Measurements from ENCODE around the gene MAPK1. TPM values are rescaled to one million over a fixed set of nuclear protein-coding genes. Genes with fewer than 3 reads are reported as not detected.

Gene MAPK1
- total RNA-seq, 1 experiment from 2014 or later = 139 TPM

GRCh38 chr22:21760640-21761039 lies 106.8 kb downstream of the MAPK1 start:
- no peak for DNase-seq (ENCODE audit: low spot score)
- POLR2A ChIA-PET (ENCODE audit: low non-redundant PET) = no interaction called here
- CTCF ChIA-PET = interaction anchor here (0.6 kb wide), 1 partner anchor 20 kb away, joined by 3 read pairs; no protein-coding TSS in a partner anchor
- BruUV-seq (replicated peaks) = no TSS peak
- H3K27me3 ChIP-seq (replicated peaks; ENCODE audit: insufficient read depth, low read depth, low read length, poor library complexity) = no peaks in the 10 kb centered on the region
- TF ChIP-seq CTCF (conservative IDR thresholded peaks at IDR 0.05; ENCODE audit: low read depth, low read length) (no peak), EZH2 (IDR thresholded peaks at IDR 0.05; ENCODE audit: borderline replicate concordance, low read depth, low read length, poor library complexity, severe bottlenecking) (no peak)
- peaks cover 22% of the 10 kb centered on the region for H3K36me3 ChIP-seq (ENCODE audit: insufficient read depth, low read length, poor library complexity, severe bottlenecking)
- no peak overlapping the region for H3K4me3 ChIP-seq (ENCODE audit: low read depth, low read length, poor library complexity, severe bottlenecking)
- H3K4me1 ChIP-seq (ENCODE audit: insufficient read depth, low read length, poor library complexity, severe bottlenecking) = peaks cover 9% of the 10 kb centered on the region
- intact Hi-C loops (cut with micrococcal nuclease; ENCODE audit: unreplicated experiment) = loop anchor here (5.0 kb wide), 1 partner anchor 48 kb away; no protein-coding TSS in a partner anchor
- no peak overlapping the region for H3K27ac ChIP-seq (ENCODE audit: low read depth, low read length, poor library complexity, severe bottlenecking)
- H3K9me3 ChIP-seq (ENCODE audit: low read depth, low read length, poor library complexity, severe bottlenecking) = no peaks in the 10 kb centered on the region

GRCh38 chr22:21759646-21760376 lies 107.6 kb downstream of the MAPK1 start:
- ChIA-PET POLR2A (ENCODE audit: low non-redundant PET) (no interaction called here), CTCF (no interaction called here)
- H3K4me3 ChIP-seq (ENCODE audit: low read depth, low read length, poor library complexity, severe bottlenecking) = no peak overlapping the region
- TF ChIP-seq EZH2 (IDR thresholded peaks at IDR 0.05; ENCODE audit: borderline replicate concordance, low read depth, low read length, poor library complexity, severe bottlenecking) = no peak
- no peak for TF ChIP-seq CTCF (conservative IDR thresholded peaks at IDR 0.05; ENCODE audit: low read depth, low read length)
- intact Hi-C loops (cut with micrococcal nuclease; ENCODE audit: unreplicated experiment) = loop anchor here (5.0 kb wide), 1 partner anchor 48 kb away; no protein-coding TSS in a partner anchor
- BruUV-seq (replicated peaks) = no TSS peak
- no peaks in the 10 kb centered on the region for H3K9me3 ChIP-seq (ENCODE audit: low read depth, low read length, poor library complexity, severe bottlenecking)
- H3K27me3 ChIP-seq (replicated peaks; ENCODE audit: insufficient read depth, low read depth, low read length, poor library complexity) = no peaks in the 10 kb centered on the region
- H3K4me1 ChIP-seq (ENCODE audit: insufficient read depth, low read length, poor library complexity, severe bottlenecking) = peaks cover 15% of the 10 kb centered on the region
- no peak overlapping the region for H3K27ac ChIP-seq (ENCODE audit: low read depth, low read length, poor library complexity, severe bottlenecking)
- DNase-seq (ENCODE audit: low spot score) = no peak
- H3K36me3 ChIP-seq (ENCODE audit: insufficient read depth, low read length, poor library complexity, severe bottlenecking) = peaks cover 17% of the 10 kb centered on the region

- H3K9me3 ChIP-seq (ENCODE audit: low read depth, low read length, poor library complexity, severe bottlenecking) = no peaks in the 10 kb centered on the region
- H3K27me3 ChIP-seq (replicated peaks; ENCODE audit: insufficient read depth, low read depth, low read length, poor library complexity) = no peaks in the 10 kb centered on the region
- H3K27ac ChIP-seq (ENCODE audit: low read depth, low read length, poor library complexity, severe bottlenecking) = no peak overlapping the region
- H3K4me1 ChIP-seq (ENCODE audit: insufficient read depth, low read length, poor library complexity, severe bottlenecking) = peaks cover 15% of the 10 kb centered on the region
- TF ChIP-seq CTCF (conservative IDR thresholded peaks at IDR 0.05; ENCODE audit: low read depth, low read length) (no peak), EZH2 (IDR thresholded peaks at IDR 0.05; ENCODE audit: borderline replicate concordance, low read depth, low read length, poor library complexity, severe bottlenecking) (no peak)
- ChIA-PET CTCF (no interaction called here), POLR2A (ENCODE audit: low non-redundant PET) (no interaction called here)
- peaks cover 17% of the 10 kb centered on the region for H3K36me3 ChIP-seq (ENCODE audit: insufficient read depth, low read length, poor library complexity, severe bottlenecking)
- intact Hi-C loops (cut with micrococcal nuclease; ENCODE audit: unreplicated experiment) = no loop called here
- no TSS peak for BruUV-seq (replicated peaks)
- H3K4me3 ChIP-seq (ENCODE audit: low read depth, low read length, poor library complexity, severe bottlenecking) = no peak overlapping the region
- DNase-seq (ENCODE audit: low spot score) = no peak
Observed at GRCh38 chr22:21759093-21759492, 108.4 kb downstream of the MAPK1 start.
